Fibroblast of lung (primary cell): ENCODE data around the gene IGSF6.

Source experiments
- EZH2 ChIP-seq: IDR thresholded peaks from 2 replicates; pipeline ENCODE4 v1.5.1; 2012; ENCODE audit warnings: low read length, control low read depth, mild to moderate bottlenecking; ENCODE audit errors: missing control alignments
- TF ChIP-seq, protein P1 (sequence below), 2 donors: IDR thresholded peaks in 1 of 2; conservative IDR thresholded peaks in 1 of 2; 1 replicate in 1 of 2; 2 replicates in 1 of 2; pipeline ENCODE4 v1.5.1; 2011 to 2012; ENCODE audit warnings: low read length in 2 of 2, control low read depth in 1 of 2, inconsistent platforms in 1 of 2, low read depth in 1 of 2, mild to moderate bottlenecking in 1 of 2

DNA sequence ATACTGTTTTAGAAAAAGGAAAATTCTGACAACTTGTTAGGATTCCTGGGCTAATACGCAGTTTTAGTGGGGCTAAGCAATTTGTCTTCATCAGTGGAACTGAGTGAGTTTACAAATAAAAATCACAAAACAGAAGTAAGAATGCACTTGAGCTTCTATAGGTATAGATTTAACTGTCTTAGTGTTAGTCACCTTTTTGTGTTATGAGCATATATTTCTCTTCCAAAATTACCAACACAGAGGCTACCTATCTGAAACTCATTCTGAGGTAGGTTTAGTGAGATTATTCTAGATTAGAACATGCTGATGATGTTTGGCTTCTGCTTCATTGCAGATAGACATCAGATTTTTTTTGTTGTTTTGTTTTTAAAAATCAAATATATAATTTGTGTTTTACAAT lies 29.9 kb downstream of the IGSF6 start:
- TF ChIP-seq, protein P1, sequence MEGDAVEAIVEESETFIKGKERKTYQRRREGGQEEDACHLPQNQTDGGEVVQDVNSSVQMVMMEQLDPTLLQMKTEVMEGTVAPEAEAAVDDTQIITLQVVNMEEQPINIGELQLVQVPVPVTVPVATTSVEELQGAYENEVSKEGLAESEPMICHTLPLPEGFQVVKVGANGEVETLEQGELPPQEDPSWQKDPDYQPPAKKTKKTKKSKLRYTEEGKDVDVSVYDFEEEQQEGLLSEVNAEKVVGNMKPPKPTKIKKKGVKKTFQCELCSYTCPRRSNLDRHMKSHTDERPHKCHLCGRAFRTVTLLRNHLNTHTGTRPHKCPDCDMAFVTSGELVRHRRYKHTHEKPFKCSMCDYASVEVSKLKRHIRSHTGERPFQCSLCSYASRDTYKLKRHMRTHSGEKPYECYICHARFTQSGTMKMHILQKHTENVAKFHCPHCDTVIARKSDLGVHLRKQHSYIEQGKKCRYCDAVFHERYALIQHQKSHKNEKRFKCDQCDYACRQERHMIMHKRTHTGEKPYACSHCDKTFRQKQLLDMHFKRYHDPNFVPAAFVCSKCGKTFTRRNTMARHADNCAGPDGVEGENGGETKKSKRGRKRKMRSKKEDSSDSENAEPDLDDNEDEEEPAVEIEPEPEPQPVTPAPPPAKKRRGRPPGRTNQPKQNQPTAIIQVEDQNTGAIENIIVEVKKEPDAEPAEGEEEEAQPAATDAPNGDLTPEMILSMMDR (conservative IDR thresholded peaks at IDR 0.05 in 1 of 2, IDR thresholded peaks at IDR 0.05 in 1 of 2; ENCODE audit: low read depth in 1 of 2, low read length in 2 of 2) = no peak
- TF ChIP-seq EZH2 = no peak
